ENCODE measurements around the gene DHX36.

DHX36 gene

DNA sequence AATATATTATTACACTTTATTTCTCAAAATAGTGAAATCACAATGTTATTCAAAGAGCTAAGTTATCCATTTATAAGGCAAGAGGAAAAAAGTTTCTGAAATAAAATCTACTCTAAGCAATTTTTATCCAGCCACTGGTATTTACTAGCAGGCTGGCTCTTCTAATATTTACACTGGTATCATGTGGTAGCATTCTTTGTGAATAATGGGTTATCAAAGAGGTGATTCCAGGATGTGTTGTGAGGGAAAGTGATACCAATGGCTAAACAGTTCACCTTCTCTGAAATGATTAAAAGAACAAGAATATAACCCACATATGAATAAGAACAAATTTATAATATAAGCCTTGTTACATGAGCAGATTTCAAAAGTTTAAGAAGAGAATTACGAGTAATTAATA, 44.1 kb downstream of the DHX36 start:
- no peak for DNase-seq (ENCODE audit: low read depth)

DNA sequence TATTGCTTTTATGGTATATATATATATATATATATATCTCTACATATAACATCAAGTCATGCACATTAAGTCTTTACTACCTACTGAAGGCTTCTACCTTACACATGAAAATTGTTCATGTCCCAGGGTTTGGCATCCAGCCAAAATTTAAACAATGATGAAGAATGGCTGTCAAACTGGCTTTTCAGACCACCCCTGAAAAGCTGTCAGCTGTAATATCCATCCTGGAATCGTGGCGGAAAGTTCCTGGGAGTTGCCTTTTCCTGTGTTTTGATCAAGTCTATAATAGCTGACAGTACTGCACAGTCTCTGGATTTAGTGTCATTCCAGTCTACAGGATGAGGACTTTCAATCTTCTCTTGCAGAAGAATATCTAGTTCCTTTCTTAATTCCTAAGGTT, 48.3 kb downstream of the DHX36 start:
- DNase-seq (ENCODE audit: low read depth): no peak

DNA sequence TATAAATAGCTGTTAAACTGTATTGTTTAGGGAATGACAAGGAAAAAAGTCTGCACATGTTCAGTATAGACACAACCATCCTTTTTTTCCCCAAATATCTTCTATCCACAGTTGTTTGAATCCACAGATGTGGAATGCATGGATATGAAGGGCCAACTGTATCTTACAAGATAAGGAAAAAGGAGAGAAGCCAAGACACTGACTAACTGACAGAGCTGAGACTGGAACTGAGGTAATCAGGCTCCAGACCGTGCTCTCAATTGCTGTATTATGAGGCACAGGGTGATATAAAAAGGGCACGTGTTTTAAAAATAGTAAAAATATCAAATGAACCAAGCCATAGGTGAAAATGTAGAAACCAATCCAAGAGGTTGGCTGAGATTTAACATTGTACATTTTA, 49.0 kb downstream of the DHX36 start:
- DNase-seq (ENCODE audit: low read depth): no peak

DNA sequence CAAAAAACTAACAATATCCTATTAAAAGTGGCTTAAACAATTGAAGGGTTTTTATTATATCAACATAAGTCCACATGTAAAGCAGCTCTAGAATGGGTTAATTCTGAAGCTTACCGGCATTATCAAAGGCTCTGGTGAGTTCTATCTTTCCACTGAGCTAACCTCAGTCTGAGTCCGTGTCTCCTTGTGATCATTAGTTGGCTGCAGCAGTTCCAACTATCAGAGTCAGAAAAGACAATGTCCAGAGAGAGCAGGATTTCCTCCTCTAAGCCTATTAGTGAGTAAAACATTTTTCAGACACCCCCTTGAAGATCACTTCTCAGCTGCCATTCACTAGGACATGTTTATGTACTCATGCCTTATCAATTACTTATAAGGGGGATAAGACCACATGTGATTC, 49.9 kb downstream of the DHX36 start:
- no peak for DNase-seq (ENCODE audit: low read depth)

GRCh38 chr3:154273381-154273780, 50.9 kb downstream of the DHX36 start:
- no peak for DNase-seq (ENCODE audit: low read depth)

- no peak for DNase-seq (ENCODE audit: low read depth)
Observed at GRCh38 chr3:154254527-154254926, 69.8 kb downstream of the DHX36 start.

GRCh38 chr3:154252759-154253638, 71.3 kb downstream of the DHX36 start:
- peak; percentile 86 for DNase-seq (ENCODE audit: low read depth)

- no peak for DNase-seq (ENCODE audit: low read depth)
Observed at GRCh38 chr3:154251610-154252009, 72.7 kb downstream of the DHX36 start.

DNA sequence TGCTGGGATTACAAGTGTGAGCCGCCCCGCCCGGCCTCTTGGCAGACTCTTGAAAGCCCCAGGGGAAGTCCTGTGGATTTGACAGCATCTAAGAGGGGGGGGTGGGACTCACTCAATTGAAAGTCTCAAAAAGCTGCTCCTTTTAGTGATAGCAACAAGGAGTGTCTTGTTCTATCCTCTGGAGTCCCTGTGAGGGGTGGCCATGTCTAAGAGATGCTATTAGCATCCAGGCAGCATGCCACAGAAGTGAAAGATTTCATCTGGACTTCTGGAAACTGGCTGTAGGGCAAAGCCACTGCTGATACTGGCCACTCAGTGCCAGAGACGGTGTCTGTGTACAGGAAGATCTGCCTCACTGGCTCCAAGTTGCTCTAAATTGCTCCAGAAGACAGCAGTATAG, 74.0 kb downstream of the DHX36 start:
- DNase-seq (ENCODE audit: low read depth): no peak

GRCh38 chr3:154247806-154248415, 76.4 kb downstream of the DHX36 start:
- DNase-seq (ENCODE audit: low read depth): no peak

- peak; percentile 73 for DNase-seq (ENCODE audit: low read depth)
Observed at GRCh38 chr3:154244644-154245043, 79.6 kb downstream of the DHX36 start.

- DNase-seq (ENCODE audit: low read depth): peak; percentile 60
Observed at GRCh38 chr3:154243353-154243752, 80.9 kb downstream of the DHX36 start.

DNA sequence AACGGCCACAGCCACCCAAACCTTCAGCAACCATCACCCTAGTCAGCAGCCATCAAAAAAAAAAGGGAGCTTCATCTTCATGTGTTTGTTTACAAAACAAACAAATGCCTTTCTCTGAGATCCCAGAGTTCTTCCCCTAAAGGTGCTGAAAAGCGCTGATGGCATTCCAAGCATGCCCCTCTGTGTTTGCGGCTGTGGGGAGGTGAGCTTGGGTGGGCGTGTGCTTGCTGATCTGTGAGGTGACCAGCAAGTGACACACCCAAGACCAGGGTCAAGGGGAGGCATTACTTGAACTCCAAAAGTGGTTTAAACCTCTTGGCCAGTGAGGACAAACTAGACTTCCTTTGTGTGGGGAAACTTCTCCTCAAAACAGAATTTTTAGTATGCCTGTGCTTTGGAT, 81.5 kb downstream of the DHX36 start:
- no peak for DNase-seq (ENCODE audit: low read depth)

DNA sequence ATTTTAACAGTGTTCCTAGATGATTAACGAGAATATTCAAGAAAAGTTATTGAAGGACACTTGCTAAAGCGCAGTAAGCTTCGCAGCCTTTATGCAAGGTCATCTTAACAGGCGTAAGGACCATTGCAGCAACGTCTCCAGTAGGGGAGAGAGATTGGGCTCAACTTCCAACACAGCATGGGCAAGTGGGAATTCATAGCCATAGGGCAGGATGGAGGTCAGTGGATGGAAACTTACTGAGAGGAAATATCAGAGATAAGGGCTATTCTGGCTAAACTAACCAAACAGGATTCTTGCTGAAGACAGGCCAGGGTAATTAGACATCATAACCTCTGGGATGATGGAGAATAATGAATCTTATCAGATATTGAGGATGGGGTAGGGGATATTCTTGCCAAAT, 82.8 kb downstream of the DHX36 start:
- no peak for DNase-seq (ENCODE audit: low read depth)

- DNase-seq (ENCODE audit: low read depth): no peak
Observed at GRCh38 chr3:154240235-154240634, 84.1 kb downstream of the DHX36 start.

DNA sequence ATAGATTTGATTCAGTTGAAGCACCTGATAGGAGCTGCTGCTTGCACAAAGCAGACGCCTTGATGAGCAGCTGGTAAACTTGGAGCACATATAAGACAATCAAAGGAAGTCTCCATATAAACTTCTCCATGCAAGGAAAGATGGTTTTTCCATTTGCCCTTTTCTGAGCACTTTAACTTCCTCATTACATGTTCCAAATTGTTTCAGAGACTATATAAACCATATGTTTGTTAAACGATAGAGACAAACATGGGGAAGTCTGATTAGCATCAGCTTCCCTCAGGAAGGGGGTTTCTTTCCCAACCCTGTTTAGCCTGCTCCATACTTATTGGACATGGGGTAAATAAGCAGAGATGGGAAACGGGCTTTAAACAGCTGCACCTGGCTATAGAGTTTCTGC, 88.0 kb downstream of the DHX36 start:
- DNase-seq (ENCODE audit: low read depth): no peak

DNA sequence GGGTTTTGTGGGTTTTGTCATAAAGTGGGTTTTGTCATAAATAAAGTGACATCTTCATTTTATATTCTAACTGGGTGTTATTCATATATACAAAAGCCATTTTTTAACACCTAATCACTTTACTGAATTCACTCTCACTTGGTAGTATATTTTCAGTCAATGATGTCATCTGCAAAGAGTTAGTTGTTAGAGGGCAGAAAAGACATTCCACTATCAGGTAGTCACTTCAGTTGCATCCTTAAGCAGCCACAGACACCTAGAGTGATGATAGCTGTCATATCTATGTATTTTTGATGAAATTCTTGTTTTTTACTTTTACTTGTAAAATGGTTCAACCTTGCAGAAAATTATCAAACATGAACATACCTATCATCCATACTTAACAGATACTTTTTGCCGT, 89.0 kb downstream of the DHX36 start:
- peak; percentile 58 for DNase-seq (ENCODE audit: low read depth)

- peak; percentile 25 for DNase-seq (ENCODE audit: low read depth)
Observed at GRCh38 chr3:154229217-154229590, 95.1 kb downstream of the DHX36 start.

GRCh38 chr3:154228561-154229216, 95.6 kb downstream of the DHX36 start:
- peak; percentile 81 for DNase-seq (ENCODE audit: low read depth)

DNA sequence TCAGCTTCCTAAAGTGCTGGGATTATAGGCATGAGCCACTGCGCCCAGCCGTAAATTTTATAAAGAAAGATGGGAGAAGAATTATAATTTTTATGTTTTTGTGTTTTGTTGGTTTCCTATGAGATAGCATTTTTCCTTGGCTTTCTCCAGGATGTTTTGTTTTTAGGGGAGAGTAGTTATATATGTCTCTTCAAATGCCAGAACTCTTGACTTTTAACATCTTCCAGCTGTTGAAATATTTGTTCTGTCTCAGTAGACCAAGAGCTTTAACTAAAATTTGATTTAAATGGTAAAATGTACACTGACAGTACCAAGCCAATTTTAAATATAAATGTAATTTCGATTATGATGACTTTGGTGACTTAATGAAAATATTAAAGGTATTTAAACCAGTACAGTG, 96.8 kb downstream of the DHX36 start:
- no peak for DNase-seq (ENCODE audit: low read depth)

DNA sequence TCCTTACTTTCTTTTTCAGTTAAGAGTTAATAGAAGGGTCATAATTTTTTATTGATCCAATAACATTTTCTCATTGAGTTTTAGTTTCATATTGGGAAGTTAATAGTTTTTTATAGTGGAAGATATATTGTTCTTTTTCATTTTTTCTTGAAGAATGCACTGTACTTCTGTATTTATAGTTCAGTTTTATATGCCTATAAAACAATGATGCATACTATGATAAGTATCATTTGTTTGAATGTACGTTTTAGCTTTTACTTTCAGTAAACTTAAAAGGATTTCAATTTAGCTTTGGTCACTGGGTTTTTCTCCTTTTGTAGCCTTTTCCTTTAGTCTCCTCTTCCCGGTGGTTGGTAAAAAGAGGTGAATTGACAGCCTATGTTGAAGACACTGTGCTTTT, 98.8 kb downstream of the DHX36 start:
- DNase-seq (ENCODE audit: low read depth): no peak

- no peak for DNase-seq (ENCODE audit: low read depth)
Observed at GRCh38 chr3:154224866-154225265, 99.4 kb downstream of the DHX36 start.

GRCh38 chr3:154224366-154224765, 99.9 kb downstream of the DHX36 start:
- no peak for DNase-seq (ENCODE audit: low read depth)
